Kasumi-1 (cell line): ENCODE results near the gene RENBP.

ENCODE experiments used
- DNase-seq, 2 experiments: peaks; one replicate each; lab custom pipeline; 2025; lab: John Stamatoyannopoulos, UW

RENBP gene

DNA sequence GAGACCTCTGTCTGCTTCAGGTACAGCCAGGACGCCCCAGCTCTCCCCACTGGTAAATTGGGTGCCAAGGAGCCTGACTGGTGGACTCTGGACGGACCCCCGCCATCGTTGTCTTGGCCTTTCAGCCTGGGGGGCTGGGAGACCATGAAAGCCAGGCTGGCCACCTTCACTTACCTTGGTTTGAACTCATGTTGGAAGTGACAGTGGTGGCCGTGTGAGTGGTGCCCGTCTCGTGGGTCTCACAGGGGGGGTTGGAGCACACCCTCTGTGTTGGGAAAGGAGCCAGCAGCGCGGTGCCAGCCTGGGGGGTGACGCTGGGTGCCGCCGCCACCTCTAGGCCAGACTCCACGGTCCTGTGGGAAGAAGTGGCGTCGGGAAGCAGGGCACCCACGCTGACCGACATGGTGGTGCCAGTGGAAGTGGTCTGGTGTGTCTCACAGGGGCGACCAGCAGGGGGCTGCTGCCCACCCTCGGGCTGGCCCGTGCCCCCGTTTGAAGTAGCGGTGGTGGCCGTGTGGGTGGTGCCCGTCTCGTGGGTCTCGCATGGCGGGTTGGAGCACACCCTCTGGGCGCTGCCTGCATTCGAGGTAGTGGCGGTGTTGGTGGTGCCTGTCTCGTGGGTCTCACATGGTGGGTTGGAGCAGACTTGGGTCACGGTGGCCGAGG, 9.6 kb upstream of the RENBP start:
- DNase-seq: no peak

DNA sequence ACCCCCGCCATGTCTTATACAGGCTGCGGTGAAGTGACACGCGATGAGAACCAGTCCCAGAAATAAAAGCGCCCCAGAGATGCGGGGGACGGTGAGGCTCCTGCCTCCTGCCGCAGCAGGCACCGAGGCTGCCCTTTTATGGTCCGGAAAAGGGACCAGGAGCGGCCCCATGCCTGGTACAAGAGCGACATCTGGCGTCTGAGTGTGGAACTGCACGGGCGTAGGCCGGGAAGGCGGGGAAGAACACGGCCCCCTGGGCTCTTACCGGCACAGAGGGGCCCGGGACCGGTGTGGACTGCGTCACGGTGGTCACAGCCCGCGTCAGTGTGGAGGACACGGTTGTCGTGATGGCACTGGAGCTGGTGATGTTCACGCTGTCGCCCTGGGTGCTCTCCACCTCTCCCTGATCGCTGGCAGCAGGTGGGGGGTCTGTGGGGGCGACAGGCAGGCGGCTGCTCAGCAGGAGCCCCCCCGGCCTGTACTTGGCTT, 8.9 kb upstream of the RENBP start:
- DNase-seq: peak; percentile 29 to 56

DNA sequence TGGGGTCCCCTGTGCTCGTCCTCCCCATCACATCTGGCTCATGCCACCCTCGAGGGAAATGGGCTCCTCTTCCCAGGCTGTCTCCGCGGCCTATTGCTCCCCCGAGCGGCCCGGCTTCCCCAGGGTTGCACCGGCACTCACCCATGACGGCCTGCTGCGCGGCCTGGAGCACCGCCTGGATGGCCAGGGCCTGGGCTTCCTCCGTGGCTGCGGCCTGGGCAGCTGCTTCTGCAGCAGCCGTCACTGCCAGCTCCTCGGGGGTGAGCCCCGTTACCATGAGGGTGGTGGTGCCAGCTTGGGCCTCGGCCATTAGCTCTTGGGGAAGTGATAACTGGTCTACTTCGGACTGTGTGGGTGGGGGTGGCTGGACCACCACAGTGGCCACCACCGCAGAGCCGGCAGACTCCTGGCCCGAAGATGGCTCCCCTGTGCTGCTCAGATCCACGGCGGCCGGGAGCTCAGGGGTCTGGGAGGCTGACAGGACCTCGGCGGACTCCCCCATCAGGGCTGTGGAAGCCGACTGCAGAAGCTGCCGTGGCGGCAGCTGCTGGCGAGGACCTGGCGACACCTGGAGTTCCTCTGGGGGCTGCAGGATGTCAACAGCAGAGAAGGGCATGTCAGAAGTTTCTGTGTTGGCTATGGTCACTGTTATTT, 8.1 kb upstream of the RENBP start:
- DNase-seq: no peak

DNA sequence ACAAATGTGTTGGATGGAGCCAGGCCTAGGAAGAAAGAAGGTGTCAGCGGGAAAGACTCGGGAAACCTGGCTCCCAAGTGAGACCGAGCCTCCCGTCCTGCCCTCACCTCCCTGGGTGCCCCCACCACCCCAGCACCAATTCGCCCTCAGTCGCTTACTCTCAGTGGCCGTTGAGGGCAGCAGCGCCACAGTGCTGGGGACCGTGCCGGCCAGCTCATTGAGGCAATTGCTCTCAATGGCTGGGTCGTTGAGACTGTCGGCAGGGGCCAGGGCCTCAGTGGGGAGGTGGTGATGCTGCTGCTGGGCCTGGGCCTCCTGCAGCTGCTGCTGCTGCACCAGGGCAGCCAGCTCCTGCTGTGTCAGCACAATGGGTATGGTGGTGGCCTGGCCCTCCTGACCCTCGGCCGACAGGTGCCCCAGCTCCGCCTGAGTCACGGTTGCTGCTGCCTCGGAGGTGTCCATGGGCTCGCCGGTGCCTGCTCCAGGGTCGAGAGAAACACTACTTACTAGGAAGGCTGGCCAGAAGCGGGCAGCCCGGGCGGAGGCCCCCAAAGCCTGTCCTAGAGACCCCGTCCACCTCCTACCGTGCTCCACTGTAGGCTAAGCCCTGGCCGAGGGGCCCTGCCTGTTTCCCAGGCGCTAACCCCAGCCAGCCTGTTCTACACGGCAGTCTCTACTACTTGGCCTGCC, 7.4 kb upstream of the RENBP start:
- DNase-seq: no peak

GRCh38 chrX:153950127-153950526, 5.7 kb upstream of the RENBP start:
- DNase-seq: no peak

GRCh38 chrX:153948847-153949805, 4.7 kb upstream of the RENBP start:
- peak; percentile 20 to 31 for DNase-seq

DNA sequence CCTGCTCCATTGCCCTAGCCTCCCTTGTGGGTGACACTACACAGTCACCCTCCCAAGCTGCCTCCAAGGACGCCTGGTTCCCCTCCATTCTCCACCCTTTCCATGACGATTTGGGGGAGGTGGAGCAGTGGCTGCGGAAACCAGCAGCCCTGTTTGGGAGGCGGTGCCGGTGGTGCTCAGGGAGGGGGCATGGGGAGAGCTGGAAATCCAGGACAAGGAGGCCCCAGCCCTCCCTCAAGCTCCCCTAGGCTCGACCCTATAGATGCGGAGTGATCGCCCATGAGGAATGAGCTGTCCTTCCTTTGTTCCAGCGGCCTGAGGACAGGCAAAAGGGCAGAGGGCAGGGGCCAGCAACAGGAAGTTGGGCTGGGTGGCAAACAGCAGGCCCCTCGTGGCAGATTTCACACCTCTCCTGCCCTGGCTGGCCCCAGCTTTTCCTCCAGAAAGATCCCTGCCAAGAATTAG, 3.6 kb upstream of the RENBP start:
- DNase-seq: no peak

DNA sequence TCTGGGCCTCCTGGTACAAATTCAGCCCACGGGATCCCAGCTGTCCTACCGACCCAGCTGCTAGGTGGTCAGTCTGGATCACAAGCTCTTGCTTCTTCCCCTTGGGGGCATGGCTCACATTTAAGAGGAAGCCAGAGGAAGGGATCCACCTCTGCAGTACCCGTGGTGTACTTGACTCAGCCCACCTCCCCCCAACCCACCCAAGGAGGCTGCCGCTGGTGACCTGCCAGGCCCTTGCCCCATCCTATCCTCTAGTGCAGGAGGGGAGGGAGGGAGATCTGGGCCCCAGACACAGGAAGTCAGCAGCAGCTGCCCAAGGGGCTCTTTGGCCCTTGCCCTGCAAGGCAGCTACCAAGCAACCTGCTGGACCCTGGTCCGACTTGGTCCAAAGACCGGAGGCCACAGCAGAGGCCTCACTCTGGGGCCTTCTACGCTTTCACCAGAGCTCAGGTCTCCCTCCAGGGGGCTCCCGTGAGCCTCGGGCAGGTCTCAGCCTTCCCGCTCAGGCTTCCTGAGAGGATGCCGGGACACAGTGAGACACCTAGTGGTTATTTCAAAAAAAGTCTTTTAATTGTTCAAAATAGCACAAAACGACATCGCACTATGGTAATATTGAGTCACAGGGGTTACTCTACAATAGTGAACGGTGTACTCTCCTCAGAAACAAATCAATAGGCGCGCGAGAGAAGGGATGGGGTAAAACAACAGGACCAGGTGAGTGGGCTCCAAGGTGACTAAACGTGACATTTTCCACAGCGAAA, 2.7 kb upstream of the RENBP start:
- DNase-seq: peak; percentile 67 to 69

DNA sequence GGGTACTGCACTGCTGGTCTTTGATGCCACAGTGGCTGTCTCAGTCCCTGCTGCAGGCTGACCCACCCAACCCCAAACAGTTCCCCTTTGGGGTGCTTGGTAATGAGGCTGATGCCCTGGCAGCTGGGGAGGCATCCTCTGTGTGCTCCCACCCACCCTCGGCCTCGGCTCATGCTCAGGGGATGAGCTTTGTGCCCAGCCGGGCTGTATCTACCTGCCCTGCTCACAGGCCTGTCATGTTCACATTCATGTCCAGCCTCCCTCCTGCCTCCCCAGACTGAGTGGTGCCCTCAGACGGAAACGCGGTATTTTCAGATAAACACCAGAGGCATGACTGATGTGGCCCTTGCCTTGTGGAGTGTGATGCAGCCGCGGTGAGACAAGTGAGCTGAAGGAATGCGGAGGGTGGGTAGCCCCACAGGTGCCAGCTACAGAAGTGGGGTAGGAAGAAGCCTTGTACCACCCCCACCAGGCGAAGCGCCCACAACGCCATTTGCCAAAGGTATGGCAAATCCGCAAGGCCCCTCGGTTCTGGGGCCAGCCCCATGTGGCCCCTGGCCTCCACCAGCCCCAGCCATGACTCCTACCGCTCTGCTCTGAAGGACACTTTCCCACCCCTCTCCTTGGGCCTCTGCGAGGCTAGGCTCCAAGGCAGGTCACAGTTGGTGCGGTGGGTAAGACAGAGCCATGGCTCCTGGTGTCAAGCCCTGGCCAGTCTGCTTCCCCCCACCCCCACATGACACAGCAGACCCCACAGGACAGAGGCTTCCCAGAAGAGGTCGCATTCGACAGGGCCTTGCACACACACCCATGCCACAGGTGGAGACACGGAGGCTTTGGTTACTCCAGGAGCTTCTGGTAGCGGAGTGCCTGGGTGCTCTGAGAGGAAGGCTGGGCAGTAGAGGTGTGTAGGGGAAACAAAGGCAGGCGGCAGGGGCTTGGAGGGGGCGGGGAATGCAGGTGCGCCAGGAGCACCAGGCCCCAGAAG, 1.8 kb upstream of the RENBP start:
- no peak for DNase-seq

- no peak for DNase-seq
Measured at GRCh38 chrX:153944800-153945150, 332 bp upstream of the RENBP start.

GRCh38 chrX:153941336-153942252, 2.8 kb downstream of the RENBP start:
- DNase-seq: no peak

DNA sequence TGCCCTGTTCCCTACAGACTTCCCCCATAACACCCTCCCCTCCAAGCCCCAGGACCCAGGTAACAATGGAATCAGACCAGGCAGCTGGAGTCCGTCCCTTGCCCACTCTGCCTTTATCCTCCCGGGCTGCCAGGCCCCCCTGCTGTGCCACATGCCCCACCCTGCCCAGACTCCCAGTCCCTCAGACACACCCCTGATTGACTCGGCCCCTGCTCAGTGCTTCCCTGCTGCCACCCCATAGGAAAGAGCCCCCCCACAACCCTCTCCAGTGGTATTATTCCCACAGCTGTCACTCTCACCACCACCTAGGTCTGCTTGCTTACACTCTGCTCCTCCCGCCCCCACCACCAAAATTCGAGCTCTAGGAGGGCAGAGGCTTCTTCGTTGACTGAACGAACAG, 4.9 kb downstream of the RENBP start:
- DNase-seq: no peak

GRCh38 chrX:153938226-153938786, 6.1 kb downstream of the RENBP start:
- DNase-seq: peak in 1 of 2 experiments; percentile 8

DNA sequence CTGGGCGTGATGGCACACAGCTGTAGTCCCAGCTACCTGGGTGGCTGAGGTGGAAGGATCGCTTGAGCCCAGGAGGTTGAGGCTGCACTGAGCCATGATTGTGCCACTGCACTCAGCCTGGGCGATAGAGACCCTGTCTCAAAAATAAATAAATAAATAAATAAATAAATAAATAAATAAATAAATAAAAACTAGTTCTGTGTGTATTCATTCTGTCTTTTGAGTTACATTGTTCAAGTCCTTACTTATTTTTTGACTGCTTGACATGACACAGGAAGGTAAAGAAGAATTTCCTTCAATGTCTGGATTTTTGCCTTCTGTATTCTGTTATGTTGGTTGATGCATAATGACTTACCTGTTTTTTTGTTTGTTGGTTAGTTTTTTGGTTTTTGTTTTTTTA, 7.4 kb downstream of the RENBP start:
- DNase-seq: no peak

GRCh38 chrX:153935326-153935851, 9.1 kb downstream of the RENBP start:
- no peak for DNase-seq

- peak; percentile 17 to 30 for DNase-seq
Measured at GRCh38 chrX:153934762-153935325, 9.6 kb downstream of the RENBP start, which contains the start of gene NAA10. Gene NAA10, minus strand, starts transcription at chrX:153935037. Its CDS starts 133 bp downstream, at chrX:153934904.

DNA sequence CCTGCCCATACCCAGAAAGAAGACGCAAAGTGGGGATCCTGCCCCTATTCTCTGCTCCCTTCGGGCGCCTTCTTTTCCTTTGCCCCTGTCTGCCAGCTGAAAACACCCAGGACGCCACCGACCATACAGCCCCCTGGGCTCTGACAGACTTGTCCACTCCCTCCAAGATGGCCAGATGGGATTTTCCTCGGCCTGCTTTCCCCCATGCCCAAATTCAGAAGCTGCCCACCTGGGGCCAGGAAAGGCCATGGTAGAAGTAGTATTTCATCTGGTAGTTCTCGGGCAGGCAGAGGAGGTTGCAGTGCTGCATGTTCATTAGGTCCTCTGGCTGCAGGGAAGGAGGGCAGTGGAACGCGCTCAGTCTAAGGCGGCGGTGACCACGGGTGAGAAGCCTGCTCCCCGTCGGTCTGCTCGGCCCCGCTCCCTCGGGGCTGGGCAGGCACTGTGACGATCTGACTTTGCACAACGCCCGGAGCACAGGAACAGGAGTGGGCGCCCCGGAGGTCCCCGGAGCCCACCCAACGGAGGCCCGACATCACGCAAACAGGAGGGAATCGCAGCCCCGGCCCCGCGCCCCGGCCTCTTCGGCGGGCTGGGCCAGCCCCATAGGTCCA, 10.2 kb downstream of the RENBP start:
- no peak for DNase-seq
